ENCODE results near the gene NUAK1.

GRCh38 chr12:106063826-106064720, 74.7 kb downstream of the NUAK1 start:
- no peak for TF ChIP-seq CTCF (IDR thresholded peaks at IDR 0.05)
- no peak for TF ChIP-seq POLR2A (IDR thresholded peaks at IDR 0.05)
